HG03575 (cell line): ENCODE measurements around the gene ZNF91.
A peak's percentile ranks its signal among the peaks of the same experiment; 100 is the strongest.
"Not testable (repeated sequence)": the region's sequence is repeated elsewhere in the genome, so short reads cannot be mapped to it uniquely, and the experiment has no call there.

Experiments
- ATAC-seq: cut with Tn5 transposase; IDR thresholded peaks from one replicate; pipeline ENCODE4 v1.9.1; 2021; ENCODE audit not compliant: unreplicated experiment, insufficient number of reproducible peaks, low FRiP score; ENCODE audit errors: extremely low read depth

The ZNF91 gene

GRCh38 chr19:23395041-23395721, at the start of gene ZNF91:
ZNF91 (minus strand) TSS chr19:23395471; CDS start chr19:23395354, 117 bp downstream.
- ATAC-seq = peak; percentile 97

- no peak for ATAC-seq
Measured at GRCh38 chr19:23440791-23441190, 45.5 kb upstream of the ZNF91 start.

GRCh38 chr19:23440207-23440606, 44.9 kb upstream of the ZNF91 start:
- ATAC-seq = no peak

GRCh38 chr19:23439623-23440022, 44.4 kb upstream of the ZNF91 start:
- ATAC-seq = no peak

- no peak for ATAC-seq
Measured at GRCh38 chr19:23437901-23438300, 42.6 kb upstream of the ZNF91 start.

- ATAC-seq = no peak
Measured at GRCh38 chr19:23436944-23437343, 41.7 kb upstream of the ZNF91 start.

GRCh38 chr19:23436318-23436717, 41.0 kb upstream of the ZNF91 start:
- no peak for ATAC-seq

- ATAC-seq = no peak
Measured at GRCh38 chr19:23420824-23421223, 25.6 kb upstream of the ZNF91 start.

GRCh38 chr19:23419261-23419660, 24.0 kb upstream of the ZNF91 start:
- not testable (repeated sequence) for ATAC-seq

- ATAC-seq = no peak
Measured at GRCh38 chr19:23415561-23416191, 20.4 kb upstream of the ZNF91 start.

- no peak for ATAC-seq
Measured at GRCh38 chr19:23415034-23415433, 19.8 kb upstream of the ZNF91 start.

GRCh38 chr19:23410155-23410554, 14.9 kb upstream of the ZNF91 start:
- no peak for ATAC-seq

- ATAC-seq = no peak
Measured at GRCh38 chr19:23409392-23410048, 14.2 kb upstream of the ZNF91 start.

GRCh38 chr19:23407616-23408133, 12.4 kb upstream of the ZNF91 start:
- no peak for ATAC-seq

GRCh38 chr19:23406721-23407120, 11.4 kb upstream of the ZNF91 start:
- ATAC-seq = no peak

- no peak for ATAC-seq
Measured at GRCh38 chr19:23406091-23406490, 10.8 kb upstream of the ZNF91 start.

- ATAC-seq = no peak
Measured at GRCh38 chr19:23404676-23405075, 9.4 kb upstream of the ZNF91 start.

GRCh38 chr19:23403581-23404324, 8.5 kb upstream of the ZNF91 start:
- no peak for ATAC-seq

GRCh38 chr19:23403052-23403451, 7.8 kb upstream of the ZNF91 start:
- no peak for ATAC-seq
